Loucy (cell line): ENCODE data around the gene CACNA1D.

Experiments
- H2AFZ ChIP-seq: fragments of 200-600 bp; sonication (generic); 2 replicates; pipeline ENCODE4 v1.6.0; 2016; ENCODE audit warnings: antibody characterized with exemption, mild to moderate bottlenecking, low read length, moderate library complexity
- H3F3A ChIP-seq: fragments of 200-600 bp; 2 replicates; pipeline ENCODE4 v1.6.0; 2016; ENCODE audit warnings: antibody characterized with exemption, low read depth, mild to moderate bottlenecking
- H3K27me3 ChIP-seq: fragments of 200-600 bp; sonication (generic); 2 replicates; pipeline ENCODE4 v1.6.1; 2014; ENCODE audit warnings: low read length, mild to moderate bottlenecking; ENCODE audit not compliant: insufficient read depth, poor library complexity, severe bottlenecking
- H3K36me3 ChIP-seq: fragments of 200-600 bp; sonication (generic); 2 replicates; pipeline ENCODE4 v1.6.1; 2016; ENCODE audit warnings: low read length; ENCODE audit not compliant: insufficient read depth
- H3K4me1 ChIP-seq: fragments of 200-600 bp; sonication (generic); 2 replicates; pipeline ENCODE4 v1.5.1; 2014; ENCODE audit warnings: low read length, mild to moderate bottlenecking; ENCODE audit not compliant: insufficient read depth, poor library complexity, severe bottlenecking
- H3K4me2 ChIP-seq: fragments of 200-600 bp; sonication (generic); 2 replicates; pipeline ENCODE4 v1.6.0; 2014; ENCODE audit warnings: antibody characterized with exemption, low read length, low read depth, mild to moderate bottlenecking; ENCODE audit not compliant: poor library complexity, severe bottlenecking
- H3K4me3 ChIP-seq: fragments of 200-600 bp; sonication (generic); 2 replicates; pipeline ENCODE4 v1.5.1; 2014; ENCODE audit warnings: low read length, mild to moderate bottlenecking, mixed read lengths; ENCODE audit not compliant: poor library complexity, severe bottlenecking
- H3K79me2 ChIP-seq: fragments of 200-600 bp; sonication (generic); 2 replicates; pipeline ENCODE4 v1.6.1; 2014; ENCODE audit warnings: low read length; ENCODE audit not compliant: insufficient read depth
- H3K9ac ChIP-seq: fragments of 200-600 bp; sonication (generic); 2 replicates; pipeline ENCODE4 v1.6.0; 2014; ENCODE audit warnings: mild to moderate bottlenecking, low read depth, low read length, moderate library complexity; ENCODE audit not compliant: poor library complexity, severe bottlenecking
- H3K9me2 ChIP-seq: fragments of 200-600 bp; sonication (generic); replicated peaks from 2 replicates; pipeline ENCODE4 v1.6.1; 2016; ENCODE audit warnings: low read depth, low read length, mixed read lengths
- H3K9me3 ChIP-seq: fragments of 200-600 bp; sonication (generic); 2 replicates; pipeline ENCODE4 v1.6.1; 2014; ENCODE audit warnings: mild to moderate bottlenecking, antibody characterized with exemption, low read length, low read depth; ENCODE audit not compliant: insufficient read depth
- H4K20me1 ChIP-seq: fragments of 200-600 bp; sonication (generic); 2 replicates; pipeline ENCODE4 v1.6.0; 2014; ENCODE audit warnings: antibody characterized with exemption, low read length, mild to moderate bottlenecking; ENCODE audit not compliant: insufficient read depth, poor library complexity, severe bottlenecking
- EZH2phosphoT487 ChIP-seq: fragments of 200-600 bp; IDR thresholded peaks from 2 replicates; pipeline ENCODE4 v1.6.1; 2018; ENCODE audit warnings: antibody characterized with exemption, mild to moderate bottlenecking, moderate library complexity, borderline replicate concordance
- TF ChIP-seq, protein P1 (sequence below): fragments of 200-600 bp; sonication (generic); conservative IDR thresholded peaks from 2 replicates; pipeline ENCODE4 v1.5.1; 2014; ENCODE audit warnings: mild to moderate bottlenecking, antibody characterized with exemption, low read length

Gene CACNA1D

DNA sequence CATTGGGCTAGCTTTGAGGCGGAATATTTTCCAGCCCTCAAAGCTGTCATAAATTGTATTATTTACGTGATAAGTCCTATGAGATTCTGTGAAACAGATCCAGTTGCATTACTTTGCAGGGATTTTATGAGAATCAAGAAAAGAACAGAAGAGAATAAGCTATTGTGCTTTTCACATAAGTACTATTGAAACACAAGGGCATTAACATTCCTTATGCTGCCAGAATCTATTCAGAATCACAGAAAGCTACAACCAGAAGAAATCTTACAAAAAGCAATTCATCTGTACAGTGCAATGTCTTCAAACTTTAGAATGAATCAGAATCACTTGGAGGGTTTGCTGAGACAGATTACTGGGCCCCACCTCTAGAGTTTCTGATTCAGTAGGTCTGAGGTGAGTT is 10.6 kb upstream of the CACNA1D start:
- Histone ChIP-seq H3K79me2 (no peaks in the 10 kb centered on the region), H3K36me3 (no peaks in the 10 kb centered on the region), H3K4me1 (peaks cover 12% of the 10 kb centered on the region), H4K20me1 (no peaks in the 10 kb centered on the region), H3F3A (no peaks in the 10 kb centered on the region), H2AFZ (no peak overlapping the region), H3K9me2 (no peaks in the 10 kb centered on the region), H3K4me3 (no peak overlapping the region), H3K4me2 (no peak overlapping the region), H3K9ac (no peak overlapping the region), H3K27me3 (peaks cover 21% of the 10 kb centered on the region), H3K9me3 (no peaks in the 10 kb centered on the region)
- TF ChIP-seq, protein P1, sequence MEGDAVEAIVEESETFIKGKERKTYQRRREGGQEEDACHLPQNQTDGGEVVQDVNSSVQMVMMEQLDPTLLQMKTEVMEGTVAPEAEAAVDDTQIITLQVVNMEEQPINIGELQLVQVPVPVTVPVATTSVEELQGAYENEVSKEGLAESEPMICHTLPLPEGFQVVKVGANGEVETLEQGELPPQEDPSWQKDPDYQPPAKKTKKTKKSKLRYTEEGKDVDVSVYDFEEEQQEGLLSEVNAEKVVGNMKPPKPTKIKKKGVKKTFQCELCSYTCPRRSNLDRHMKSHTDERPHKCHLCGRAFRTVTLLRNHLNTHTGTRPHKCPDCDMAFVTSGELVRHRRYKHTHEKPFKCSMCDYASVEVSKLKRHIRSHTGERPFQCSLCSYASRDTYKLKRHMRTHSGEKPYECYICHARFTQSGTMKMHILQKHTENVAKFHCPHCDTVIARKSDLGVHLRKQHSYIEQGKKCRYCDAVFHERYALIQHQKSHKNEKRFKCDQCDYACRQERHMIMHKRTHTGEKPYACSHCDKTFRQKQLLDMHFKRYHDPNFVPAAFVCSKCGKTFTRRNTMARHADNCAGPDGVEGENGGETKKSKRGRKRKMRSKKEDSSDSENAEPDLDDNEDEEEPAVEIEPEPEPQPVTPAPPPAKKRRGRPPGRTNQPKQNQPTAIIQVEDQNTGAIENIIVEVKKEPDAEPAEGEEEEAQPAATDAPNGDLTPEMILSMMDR = no peak
- no peak for TF ChIP-seq EZH2phosphoT487

DNA sequence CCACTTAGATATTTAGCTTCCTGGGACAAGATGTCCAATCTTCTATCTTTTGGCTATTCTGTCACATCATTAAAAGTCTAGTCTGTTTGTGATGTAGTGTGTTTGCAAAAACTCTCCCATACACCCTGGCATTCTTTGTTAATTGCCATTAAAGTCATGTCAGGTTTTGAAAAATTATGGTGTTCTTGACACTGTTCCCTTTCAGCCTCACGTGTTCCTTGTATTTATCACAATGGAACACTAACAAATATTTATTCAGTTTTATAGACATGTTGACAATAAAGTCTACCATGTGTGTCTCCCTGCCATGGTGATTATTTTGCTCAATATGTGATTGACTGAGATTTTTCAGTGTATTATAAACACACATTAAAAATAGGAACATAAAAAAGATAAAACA is 9.4 kb upstream of the CACNA1D start:
- H3K36me3 ChIP-seq = no peaks in the 10 kb centered on the region
- no peak overlapping the region for H2AFZ ChIP-seq
- no peak overlapping the region for H3K9ac ChIP-seq
- peaks cover 21% of the 10 kb centered on the region for H3K27me3 ChIP-seq
- H3K4me1 ChIP-seq = peaks cover 12% of the 10 kb centered on the region
- H3K4me3 ChIP-seq = no peak overlapping the region
- H3K4me2 ChIP-seq = no peak overlapping the region
- no peaks in the 10 kb centered on the region for H3K79me2 ChIP-seq
- H4K20me1 ChIP-seq = no peaks in the 10 kb centered on the region
- H3K9me2 ChIP-seq = no peaks in the 10 kb centered on the region
- no peaks in the 10 kb centered on the region for H3F3A ChIP-seq
- TF ChIP-seq, protein P1 = no peak
- TF ChIP-seq EZH2phosphoT487 = no peak
- no peaks in the 10 kb centered on the region for H3K9me3 ChIP-seq

DNA sequence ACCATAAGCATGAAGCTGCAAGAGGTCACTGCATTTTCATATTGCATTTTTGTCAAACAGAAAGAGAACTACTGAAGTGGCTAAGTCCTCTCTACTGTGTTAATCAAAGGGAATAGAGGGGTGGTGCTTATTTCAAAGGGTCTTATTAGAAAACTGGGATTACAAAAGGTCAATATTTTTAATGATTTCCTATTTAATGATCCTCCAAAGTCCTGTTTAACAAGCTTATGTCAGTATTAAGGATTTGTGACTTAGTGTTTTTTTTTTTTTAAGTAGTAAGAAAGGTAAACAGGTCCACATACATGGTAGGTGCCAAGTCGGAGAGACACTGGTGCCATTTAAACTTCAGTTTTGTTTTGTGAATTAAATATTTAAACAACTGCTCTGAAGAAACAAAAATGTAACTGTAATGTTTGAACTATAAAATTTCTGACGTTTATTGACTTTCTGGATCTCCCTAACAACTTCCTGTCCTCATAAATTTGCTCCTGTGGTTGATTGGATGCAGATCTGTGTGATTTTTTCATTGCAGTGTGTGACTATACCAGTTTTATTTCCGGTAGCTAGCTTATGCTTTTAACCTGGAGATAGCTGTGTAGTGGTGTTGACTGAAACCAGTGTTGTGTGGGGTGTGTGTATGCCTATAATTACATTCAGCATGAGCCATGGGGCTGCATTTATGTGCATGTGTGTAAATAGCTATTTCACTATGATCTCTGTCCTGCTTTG is 8.6 kb upstream of the CACNA1D start:
- Histone ChIP-seq H3K4me3 (peak overlapping the region; percentile 43), H3K4me1 (peaks cover 12% of the 10 kb centered on the region), H2AFZ (0 out of 2 replicates have a peak overlapping the region, but pooled peaks have one; percentile 11), H4K20me1 (no peaks in the 10 kb centered on the region), H3F3A (no peaks in the 10 kb centered on the region), H3K4me2 (peak overlapping the region; percentile 61), H3K9me2 (no peaks in the 10 kb centered on the region), H3K9ac (no peak overlapping the region), H3K36me3 (no peaks in the 10 kb centered on the region), H3K27me3 (peaks cover 21% of the 10 kb centered on the region), H3K9me3 (no peaks in the 10 kb centered on the region), H3K79me2 (no peaks in the 10 kb centered on the region)
- TF ChIP-seq, protein P1 = no peak
- TF ChIP-seq EZH2phosphoT487 = no peak
